NCI-H748 treated with DMSO at 0.1 percent for 48 hours (cell line): Measurements from ENCODE around the gene PLPP3.

Source experiments
- DNase-seq: peaks from one replicate; lab custom pipeline; 2025; lab: John Stamatoyannopoulos, UW

The PLPP3 gene

GRCh38 chr1:56547977-56548376, 31.4 kb downstream of the PLPP3 start:
- no peak for DNase-seq

- DNase-seq: no peak
These were observed 31.9 kb downstream of the PLPP3 start for GRCh38 chr1:56547473-56547872.

- no peak for DNase-seq
These were observed 33.7 kb downstream of the PLPP3 start for GRCh38 chr1:56545711-56546110.

GRCh38 chr1:56543783-56544612, 35.4 kb downstream of the PLPP3 start:
- DNase-seq: no peak

- no peak for DNase-seq
These were observed 36.7 kb downstream of the PLPP3 start for GRCh38 chr1:56542651-56543050.

GRCh38 chr1:56541408-56541807, 38.0 kb downstream of the PLPP3 start:
- no peak for DNase-seq

GRCh38 chr1:56540467-56540866, 38.9 kb downstream of the PLPP3 start:
- DNase-seq: no peak

- DNase-seq: no peak
These were observed 39.8 kb downstream of the PLPP3 start for GRCh38 chr1:56539520-56539931.

- no peak for DNase-seq
These were observed 40.8 kb downstream of the PLPP3 start for GRCh38 chr1:56538532-56538931.

GRCh38 chr1:56537660-56538059, 41.7 kb downstream of the PLPP3 start:
- no peak for DNase-seq

- DNase-seq: peak; percentile 46
These were observed 43.4 kb downstream of the PLPP3 start for GRCh38 chr1:56535939-56536338.

GRCh38 chr1:56535362-56535761, 44.0 kb downstream of the PLPP3 start:
- DNase-seq: no peak

- DNase-seq: no peak
These were observed 45.2 kb downstream of the PLPP3 start for GRCh38 chr1:56534130-56534651.

GRCh38 chr1:56533621-56534020, 45.7 kb downstream of the PLPP3 start:
- no peak for DNase-seq

- DNase-seq: no peak
These were observed 46.2 kb downstream of the PLPP3 start for GRCh38 chr1:56533197-56533596.

- DNase-seq: no peak
These were observed 47.0 kb downstream of the PLPP3 start for GRCh38 chr1:56532350-56532683.

- no peak for DNase-seq
These were observed 47.6 kb downstream of the PLPP3 start for GRCh38 chr1:56531624-56532349.

- no peak for DNase-seq
These were observed 49.6 kb downstream of the PLPP3 start for GRCh38 chr1:56529801-56530200.

- peak; percentile 64 for DNase-seq
These were observed 51.6 kb downstream of the PLPP3 start for GRCh38 chr1:56527548-56528302.

GRCh38 chr1:56526571-56527174, 52.7 kb downstream of the PLPP3 start:
- no peak for DNase-seq

- peak; percentile 10 for DNase-seq
These were observed 53.8 kb downstream of the PLPP3 start for GRCh38 chr1:56525489-56526041.

- no peak for DNase-seq
These were observed 55.1 kb downstream of the PLPP3 start for GRCh38 chr1:56524263-56524662.
